NCI-H1105 (cell line): ENCODE data around the gene COL9A1.

ENCODE experiments used
- DNase-seq: peaks from one replicate; lab custom pipeline; 2025; lab: John Stamatoyannopoulos, UW

COL9A1 gene

GRCh38 chr6:70225055-70225454 is 77.8 kb downstream of the COL9A1 start:
- no peak for DNase-seq

DNA sequence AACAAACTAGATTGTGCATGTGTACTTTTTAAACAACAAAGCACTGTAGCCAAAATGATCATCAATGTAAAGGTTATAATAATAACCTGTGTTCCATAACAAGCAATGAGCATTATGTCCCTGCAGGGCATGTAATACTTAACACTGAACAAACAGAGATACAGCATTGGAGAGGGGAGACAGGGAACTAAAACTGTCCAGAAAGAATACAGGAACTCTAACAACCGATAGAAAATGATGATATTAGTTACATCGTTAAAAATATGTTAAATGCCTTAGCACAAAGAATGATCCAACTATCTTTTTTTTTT is 80.5 kb downstream of the COL9A1 start:
- no peak for DNase-seq

GRCh38 chr6:70221715-70222438 is 81.0 kb downstream of the COL9A1 start:
- peak; percentile 63 for DNase-seq

DNA sequence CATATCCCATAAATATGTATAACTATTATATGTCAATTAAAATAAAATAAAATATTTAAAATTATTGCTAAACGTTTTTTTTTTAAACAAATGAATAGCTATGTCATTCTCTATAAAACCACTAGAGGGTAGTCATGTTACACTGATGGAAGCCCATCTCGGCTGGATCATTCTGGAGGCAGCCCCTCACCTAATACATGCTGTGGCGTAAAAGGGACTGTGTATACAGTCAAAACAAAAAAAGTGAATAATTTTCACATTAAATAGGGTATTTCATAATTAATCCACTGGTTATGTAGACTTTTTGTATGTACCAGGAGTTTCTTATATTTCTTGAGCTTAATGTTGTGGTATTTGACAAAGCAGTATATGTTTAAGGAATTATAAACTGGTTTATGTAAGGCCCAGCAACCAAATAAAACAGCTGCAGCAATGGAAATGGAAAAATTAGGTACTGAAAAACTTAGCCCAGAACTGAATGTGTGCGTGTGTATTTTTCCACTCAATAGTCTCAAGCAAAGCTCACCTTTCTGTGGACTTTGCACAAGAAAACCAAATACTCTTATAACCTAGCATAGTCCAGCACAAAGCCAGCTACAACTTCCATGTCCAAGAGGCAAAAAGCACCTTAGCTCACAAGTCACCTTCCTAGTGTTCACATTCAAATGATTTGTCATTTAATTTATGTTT is 81.7 kb downstream of the COL9A1 start:
- peak; percentile 60 for DNase-seq

DNA sequence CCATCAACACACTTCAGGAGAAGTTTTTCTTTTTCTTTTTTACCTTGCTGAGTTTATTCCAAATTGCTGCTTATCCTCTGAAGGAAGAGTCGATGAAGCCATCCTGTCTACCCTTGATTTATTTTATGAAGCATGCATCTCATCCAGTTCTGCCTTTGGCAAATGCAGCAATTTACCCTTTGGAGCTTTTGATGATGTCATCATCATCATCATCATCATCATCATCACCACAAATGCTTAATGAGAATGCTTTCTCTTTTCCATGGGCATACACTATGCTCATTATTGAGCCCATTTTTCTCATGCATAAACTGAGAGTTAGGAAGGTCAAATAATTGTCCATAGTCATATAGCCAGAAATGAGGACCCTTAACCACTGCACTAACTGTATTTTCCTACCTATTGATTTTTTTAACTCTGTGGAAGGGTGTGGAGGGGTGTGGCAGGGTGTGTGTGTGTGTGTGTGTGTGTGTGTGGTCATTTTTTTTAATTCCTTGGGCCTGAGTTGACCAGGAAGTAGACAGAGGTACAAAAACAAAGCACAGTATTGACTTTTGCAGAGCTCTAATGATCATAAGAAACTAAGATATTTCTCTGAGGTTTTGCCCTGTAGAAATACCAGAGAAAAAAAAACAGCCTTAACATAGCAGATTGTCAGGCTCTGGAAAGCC is 82.8 kb downstream of the COL9A1 start:
- no peak for DNase-seq

DNA sequence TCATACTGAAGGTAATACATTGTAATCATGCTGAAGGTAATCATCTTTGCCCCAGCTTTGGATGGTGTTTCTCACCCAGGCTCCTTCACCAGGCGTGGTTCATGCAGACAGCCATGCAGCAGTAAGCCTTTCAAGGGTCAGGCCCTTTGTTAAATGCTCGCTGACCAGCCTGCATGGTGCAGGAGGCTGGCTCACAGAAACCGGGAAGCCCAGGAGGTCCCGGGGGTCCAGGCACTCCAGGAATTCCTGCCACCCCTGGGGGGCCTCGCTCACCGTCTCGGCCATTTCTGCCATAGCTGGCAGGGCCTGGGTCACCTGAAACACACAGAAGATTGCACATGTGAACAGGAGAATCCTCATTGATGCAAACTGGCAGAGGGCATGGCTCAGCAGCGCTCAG is 86.1 kb downstream of the COL9A1 start:
- no peak for DNase-seq

DNA sequence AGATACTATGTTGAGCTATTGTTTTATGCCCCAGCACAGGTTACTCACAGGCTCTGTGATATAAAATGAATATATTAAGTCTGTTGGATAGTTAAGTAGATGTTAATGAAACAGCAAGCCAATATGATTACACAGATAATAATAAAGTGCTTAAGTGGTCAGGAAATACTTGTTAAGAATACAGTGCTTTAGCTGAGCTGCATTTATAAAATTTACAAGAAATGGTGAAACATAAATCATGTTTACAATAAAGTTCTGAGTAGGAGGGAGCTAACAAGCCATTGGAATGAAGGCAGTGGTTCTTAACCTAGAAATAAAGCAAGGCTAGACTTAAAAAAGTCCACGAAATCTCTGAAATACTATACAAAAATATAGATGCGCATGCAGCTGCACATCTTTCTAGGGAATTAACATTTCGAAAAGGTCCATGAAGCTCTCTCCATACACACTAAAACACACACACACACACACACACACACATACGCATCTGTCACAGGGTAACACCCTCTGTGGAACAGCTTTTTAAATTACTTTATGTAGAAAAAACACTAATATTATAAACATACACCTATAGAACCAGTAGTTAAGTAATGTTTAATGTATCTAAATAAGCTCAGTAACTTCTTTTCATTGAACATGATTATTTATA is 87.3 kb downstream of the COL9A1 start:
- DNase-seq = no peak

GRCh38 chr6:70210462-70210861 is 92.4 kb downstream of the COL9A1 start:
- DNase-seq = no peak

- no peak for DNase-seq
Observed at GRCh38 chr6:70208235-70208790, 94.6 kb downstream of the COL9A1 start.

DNA sequence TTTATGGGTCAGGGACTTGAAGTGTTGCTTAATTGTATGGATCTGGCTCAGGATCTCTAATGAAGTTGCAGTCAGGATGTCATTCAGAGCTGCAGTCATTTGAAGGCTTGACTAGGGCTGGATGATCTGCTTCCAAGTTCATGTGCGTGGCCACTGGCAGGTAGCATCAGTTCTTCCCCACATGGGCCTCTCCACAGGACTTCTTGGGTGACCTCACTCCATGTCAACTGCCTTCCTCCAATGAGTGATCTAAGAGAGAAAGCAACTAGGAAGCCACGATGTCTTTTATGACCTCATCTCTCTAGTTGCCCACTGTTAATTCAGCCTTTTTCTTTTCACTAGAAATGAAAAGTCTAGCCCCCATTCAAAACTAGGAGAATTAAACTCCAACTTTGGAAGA is 104.1 kb downstream of the COL9A1 start:
- no peak for DNase-seq

GRCh38 chr6:70196531-70196930 is 106.4 kb downstream of the COL9A1 start:
- DNase-seq = peak; percentile 78

- no peak for DNase-seq
Observed at GRCh38 chr6:70194421-70194820, 108.5 kb downstream of the COL9A1 start.

GRCh38 chr6:70188202-70188601 is 114.7 kb downstream of the COL9A1 start:
- DNase-seq = no peak

GRCh38 chr6:70186461-70186860 is 116.4 kb downstream of the COL9A1 start:
- no peak for DNase-seq

DNA sequence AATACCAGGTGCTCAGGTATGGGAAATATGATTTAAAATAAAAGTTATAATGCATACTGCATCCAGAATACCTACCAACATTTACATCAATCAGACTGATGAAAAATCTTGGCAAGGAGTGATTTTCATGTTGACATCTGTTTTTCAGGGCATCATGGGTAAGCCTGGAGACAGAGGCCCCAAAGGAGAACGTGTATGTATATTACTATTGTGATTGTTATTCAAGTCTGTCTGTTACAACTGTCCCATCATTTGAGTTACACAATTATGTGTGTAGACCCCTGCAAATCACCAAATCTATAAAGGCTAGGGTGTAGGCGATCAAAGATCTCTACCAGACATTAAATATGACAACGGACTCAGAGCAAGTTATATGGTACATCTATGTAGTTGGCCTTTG is 118.2 kb downstream of the COL9A1 start:
- DNase-seq = no peak

DNA sequence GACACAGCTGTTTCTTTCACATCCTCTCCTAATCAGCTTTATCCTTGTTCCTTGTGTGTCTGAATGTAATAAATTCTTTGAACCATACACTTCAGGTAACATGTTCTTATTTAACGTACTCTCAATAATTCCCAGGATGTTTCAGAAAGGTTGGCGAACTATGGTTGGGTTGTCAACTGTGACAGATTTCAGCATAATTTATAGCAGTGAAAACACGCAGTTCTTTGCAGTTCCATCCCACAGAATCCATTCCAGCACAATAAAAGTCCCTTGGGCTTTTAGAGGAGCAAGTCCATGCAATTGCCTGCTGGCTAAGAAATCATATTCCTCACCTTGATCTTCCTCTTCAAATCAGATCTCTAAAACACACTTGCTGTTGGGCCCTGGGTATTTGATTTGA is 119.3 kb downstream of the COL9A1 start:
- DNase-seq = no peak

GRCh38 chr6:70180901-70181599 is 121.8 kb downstream of the COL9A1 start:
- DNase-seq = no peak

- no peak for DNase-seq
Observed at GRCh38 chr6:70180183-70180900, 122.5 kb downstream of the COL9A1 start.

- DNase-seq = peak; percentile 38
Observed at GRCh38 chr6:70176842-70177550, 125.9 kb downstream of the COL9A1 start.

DNA sequence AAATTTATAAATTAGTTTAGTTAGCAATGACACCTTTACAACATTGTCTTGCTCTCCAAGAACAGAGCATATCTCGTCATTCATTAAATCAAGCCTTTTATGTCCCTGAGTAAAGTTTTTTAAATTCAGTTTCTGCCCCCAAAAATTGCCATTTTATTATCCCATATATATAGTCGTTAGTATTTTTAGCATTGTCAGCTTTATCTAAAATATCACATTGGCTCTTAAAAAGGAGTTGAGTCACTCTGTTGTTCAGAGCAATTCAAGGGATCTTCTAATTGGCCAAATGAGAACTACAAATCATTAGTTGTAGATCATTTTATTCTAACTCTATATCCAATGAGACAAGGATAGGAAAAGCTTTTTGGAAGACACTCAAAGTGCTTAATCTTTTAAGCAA is 127.1 kb downstream of the COL9A1 start:
- no peak for DNase-seq

DNA sequence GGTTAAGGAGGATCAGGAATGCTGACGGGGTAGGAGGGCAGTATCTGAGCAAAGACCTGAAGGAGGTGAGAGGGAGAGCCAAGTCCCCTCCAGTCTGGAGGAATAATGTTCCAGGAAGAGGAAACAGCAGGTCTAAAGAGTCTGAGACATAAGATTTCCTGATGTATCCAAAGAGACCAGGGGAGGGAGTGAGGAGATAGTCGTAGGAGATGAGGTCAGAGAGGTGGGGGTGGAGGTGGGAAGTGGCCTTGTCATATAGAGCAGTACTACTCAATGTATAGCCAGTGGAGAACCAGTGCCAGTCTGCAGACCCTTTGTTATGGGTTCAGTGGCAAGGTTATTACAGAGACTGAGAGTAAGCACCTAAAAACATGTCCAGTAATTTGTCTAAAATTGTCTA is 130.6 kb downstream of the COL9A1 start:
- no peak for DNase-seq
